Bronchial epithelial cell (primary cell): ENCODE measurements around the gene MAFG. TPM values are rescaled to one million over a fixed set of nuclear protein-coding genes. Genes with fewer than 3 reads are reported as not detected.

Experiments
- DNase-seq: peaks from one replicate; pipeline ENCODE4 v3.0.0-alpha.2; 2010; ENCODE audit warnings: low read depth
- FAIRE-seq: peaks from 2 replicates; lab custom pipeline; 2011; peaks lifted over from hg19 to GRCh38; lab: Jason Lieb, UNC
- H3K27me3 ChIP-seq: 2 replicates; pipeline ENCODE4 v1.5.1; 2011; ENCODE audit warnings: low read length; ENCODE audit not compliant: control insufficient read depth, insufficient read depth
- H3K36me3 ChIP-seq: 2 replicates; pipeline ENCODE4 v1.5.1; 2011; ENCODE audit warnings: low read length; ENCODE audit not compliant: control insufficient read depth, insufficient read depth
- H3K4me3 ChIP-seq: 2 replicates; pipeline ENCODE4 v1.5.1; 2011; ENCODE audit warnings: mild to moderate bottlenecking, low read depth, low read length, control low read depth
- CTCF ChIP-seq: IDR thresholded peaks from 2 replicates; pipeline ENCODE4 v1.5.1; 2011; ENCODE audit warnings: mild to moderate bottlenecking, moderate library complexity, low read length, control low read depth, inconsistent platforms; ENCODE audit not compliant: insufficient read depth, severe bottlenecking
- total RNA-seq: library from RNA; depleted of rRNA; stranded (reverse); fragments of >200 nt; gene quantifications from 2 replicates; pipeline ENCODE4 v1.2.1, GENCODE V29; 2014

Gene MAFG
- total RNA-seq, 1 donor from 2014 or later = 16.8 TPM

GRCh38 chr17:81877569-81877968 lies 50.0 kb downstream of the MAFG start:
- no peak overlapping the region for H3K4me3 ChIP-seq
- peaks cover 1% of the 10 kb centered on the region for H3K36me3 ChIP-seq
- DNase-seq (no peak), FAIRE-seq (no peak)
- no peak for TF ChIP-seq CTCF
- no peaks in the 10 kb centered on the region for H3K27me3 ChIP-seq

GRCh38 chr17:81871387-81872230 lies 55.9 kb downstream of the MAFG start:
- H3K36me3 ChIP-seq = peaks cover 18% of the 10 kb centered on the region
- H3K4me3 ChIP-seq = peak overlapping the region; percentile 68
- FAIRE-seq = no peak
- no peaks in the 10 kb centered on the region for H3K27me3 ChIP-seq
- peak; percentile 45 for TF ChIP-seq CTCF
- peak; percentile 60 for DNase-seq

GRCh38 chr17:81870981-81871386 lies 56.6 kb downstream of the MAFG start, which contains the start of gene ARHGDIA:
ARHGDIA (minus strand) TSS chr17:81871337; CDS start chr17:81869930, 1,407 bp downstream.
- TF ChIP-seq CTCF = no peak
- Histone ChIP-seq H3K27me3 (no peaks in the 10 kb centered on the region), H3K4me3 (peak within 1 kb of the TSS; percentile 68), H3K36me3 (peaks cover 20% of the 10 kb centered on the region)
- DNase-seq (no peak), FAIRE-seq (no peak)

GRCh38 chr17:81870131-81870980 lies 57.2 kb downstream of the MAFG start:
- Histone ChIP-seq H3K27me3 (no peaks in the 10 kb centered on the region), H3K36me3 (peaks cover 26% of the 10 kb centered on the region), H3K4me3 (peak overlapping the region; percentile 68)
- DNase-seq (no peak), FAIRE-seq (no peak)
- TF ChIP-seq CTCF = no peak

- FAIRE-seq (no peak), DNase-seq (no peak)
- Histone ChIP-seq H3K36me3 (peaks cover 28% of the 10 kb centered on the region), H3K4me3 (peak overlapping the region; percentile 68), H3K27me3 (no peaks in the 10 kb centered on the region)
- TF ChIP-seq CTCF = peak; percentile 75
These were observed 58.1 kb downstream of the MAFG start for GRCh38 chr17:81869221-81870130.
